ENCODE measurements around the gene IQSEC1.

IQSEC1 gene

DNA sequence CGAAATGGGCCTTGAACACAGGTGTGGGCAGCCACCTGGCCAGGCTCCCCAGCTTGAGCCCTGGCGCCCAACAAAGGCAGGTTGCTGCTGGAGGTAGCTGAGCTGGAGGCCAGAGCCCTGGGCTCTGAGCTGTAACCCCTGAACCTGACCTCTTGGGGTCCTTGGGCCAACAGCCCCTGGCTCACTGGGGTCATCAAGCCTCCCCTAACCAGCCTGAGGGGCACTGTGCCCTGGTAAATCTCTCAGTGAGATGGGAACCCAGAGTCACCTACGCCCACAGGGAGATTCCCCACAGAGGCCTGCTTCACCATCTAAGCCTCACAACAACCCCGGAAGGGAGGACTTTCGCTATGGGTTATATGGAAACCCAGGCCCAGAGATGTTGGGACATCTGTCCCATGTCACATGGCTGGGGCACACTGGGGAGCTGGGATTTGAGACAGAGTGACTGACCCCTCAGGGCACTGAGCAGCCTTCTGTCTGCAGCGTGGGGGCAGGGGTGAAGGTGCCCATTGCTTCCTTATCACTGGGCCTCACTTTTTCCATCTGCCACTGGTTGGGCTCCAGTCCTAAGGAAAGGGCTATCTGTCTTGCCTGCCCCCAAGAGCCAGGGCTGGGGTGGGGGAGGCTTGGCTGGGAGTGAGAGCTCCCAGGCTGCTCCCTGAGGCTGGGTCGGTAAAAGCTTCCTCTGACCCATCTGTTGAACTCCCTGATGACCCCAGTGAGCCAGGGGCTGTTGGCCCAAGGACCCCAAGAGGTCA, 59.1 kb downstream of the IQSEC1 start:
- peak in 5 of 6 experiments; percentile 12 to 24 (median 19) for DNase-seq

DNA sequence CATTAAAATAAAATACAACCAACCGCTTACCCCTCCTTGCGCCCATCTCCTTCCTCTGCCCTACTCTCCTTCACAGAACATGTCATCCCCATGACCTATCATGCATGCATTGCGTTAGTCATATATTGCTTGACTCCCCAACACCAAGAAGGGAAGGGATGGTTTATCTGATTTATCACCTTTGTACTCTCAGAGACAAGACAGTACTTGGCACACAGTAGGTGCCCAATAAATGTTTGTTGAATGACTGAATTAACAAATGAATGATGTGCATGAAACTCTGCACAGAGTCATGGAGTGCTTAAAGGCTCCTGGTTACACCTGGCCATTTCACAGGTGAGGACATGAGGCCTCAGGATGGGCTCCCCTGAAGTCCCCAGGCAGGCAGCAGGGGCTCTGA, 59.7 kb downstream of the IQSEC1 start:
- no peak for DNase-seq

DNA sequence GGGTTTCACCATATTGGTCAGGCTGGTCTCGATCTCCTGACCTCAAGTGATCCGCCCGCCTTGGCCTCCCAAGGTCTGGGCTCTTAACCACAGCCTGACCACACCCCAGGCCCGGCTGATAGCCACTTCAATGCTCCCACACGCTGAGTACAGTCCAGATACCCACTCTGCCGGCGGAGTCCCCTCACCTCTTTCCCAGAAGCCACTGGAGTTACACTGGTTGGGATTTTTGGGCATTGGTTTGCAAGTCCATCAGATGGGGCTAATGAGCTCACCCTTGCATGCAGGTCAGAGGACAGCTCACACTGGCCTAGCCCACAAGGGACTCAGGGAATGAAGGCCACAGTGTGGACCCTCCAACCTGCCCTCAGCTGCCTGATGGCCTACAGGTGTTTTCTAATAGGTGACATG, 60.1 kb downstream of the IQSEC1 start:
- no peak for DNase-seq

DNA sequence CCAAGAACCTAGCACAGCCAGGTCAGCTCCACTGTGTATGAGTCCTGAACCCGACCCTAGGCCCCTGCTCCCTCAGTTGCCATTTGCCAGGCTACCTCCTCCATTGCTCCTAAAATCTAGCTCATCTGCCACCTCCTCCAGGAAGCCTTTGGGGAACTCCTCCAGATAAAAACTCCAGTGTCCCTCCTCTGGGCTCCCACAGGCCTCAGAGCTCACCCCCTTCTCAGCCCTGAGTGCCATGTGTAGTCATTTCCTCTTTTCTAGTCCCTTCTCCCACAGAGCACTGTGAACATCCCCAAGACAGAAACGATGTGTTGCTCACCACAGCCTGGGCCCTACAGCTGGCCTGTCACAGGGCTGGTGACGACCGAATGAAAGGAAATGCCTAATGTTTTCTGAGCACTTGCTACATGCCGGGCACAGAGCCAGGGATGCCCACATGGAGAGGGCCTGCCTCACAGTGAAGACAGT, 61.0 kb downstream of the IQSEC1 start:
- DNase-seq, result peak in 1 of 6 experiments; percentile 20

DNA sequence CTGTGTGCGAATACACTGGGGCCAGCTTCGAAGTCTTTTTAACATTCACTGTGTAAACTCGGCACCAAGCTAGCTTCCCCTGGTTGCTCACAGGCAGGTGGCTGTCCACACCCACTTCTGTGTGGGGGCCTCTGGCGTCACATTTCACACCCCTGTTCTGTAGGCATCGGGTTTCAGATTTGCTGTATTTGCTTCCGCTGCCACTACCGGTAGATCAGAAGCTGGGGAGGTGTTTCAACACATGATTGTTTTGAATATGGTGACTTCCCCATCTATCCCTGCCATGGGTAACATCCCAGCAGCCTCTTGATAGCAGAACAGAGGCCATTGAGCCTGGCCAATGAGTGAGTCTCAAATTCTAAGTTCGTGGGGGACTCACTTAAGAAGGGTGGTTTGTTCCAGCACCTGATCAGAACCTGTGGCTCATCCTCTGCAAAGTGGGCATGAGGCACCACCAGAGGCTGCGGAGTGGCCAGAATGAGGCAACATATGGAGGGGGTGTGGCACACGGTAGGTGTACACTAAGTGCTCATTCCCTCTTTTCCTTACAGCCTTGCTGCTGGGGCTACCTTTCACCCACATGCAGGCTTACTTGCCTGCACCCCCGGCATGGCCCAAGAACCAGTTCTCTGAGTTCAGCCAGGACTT, 61.5 kb downstream of the IQSEC1 start:
- peak; percentile 66 to 88 (median 83) for DNase-seq

DNA sequence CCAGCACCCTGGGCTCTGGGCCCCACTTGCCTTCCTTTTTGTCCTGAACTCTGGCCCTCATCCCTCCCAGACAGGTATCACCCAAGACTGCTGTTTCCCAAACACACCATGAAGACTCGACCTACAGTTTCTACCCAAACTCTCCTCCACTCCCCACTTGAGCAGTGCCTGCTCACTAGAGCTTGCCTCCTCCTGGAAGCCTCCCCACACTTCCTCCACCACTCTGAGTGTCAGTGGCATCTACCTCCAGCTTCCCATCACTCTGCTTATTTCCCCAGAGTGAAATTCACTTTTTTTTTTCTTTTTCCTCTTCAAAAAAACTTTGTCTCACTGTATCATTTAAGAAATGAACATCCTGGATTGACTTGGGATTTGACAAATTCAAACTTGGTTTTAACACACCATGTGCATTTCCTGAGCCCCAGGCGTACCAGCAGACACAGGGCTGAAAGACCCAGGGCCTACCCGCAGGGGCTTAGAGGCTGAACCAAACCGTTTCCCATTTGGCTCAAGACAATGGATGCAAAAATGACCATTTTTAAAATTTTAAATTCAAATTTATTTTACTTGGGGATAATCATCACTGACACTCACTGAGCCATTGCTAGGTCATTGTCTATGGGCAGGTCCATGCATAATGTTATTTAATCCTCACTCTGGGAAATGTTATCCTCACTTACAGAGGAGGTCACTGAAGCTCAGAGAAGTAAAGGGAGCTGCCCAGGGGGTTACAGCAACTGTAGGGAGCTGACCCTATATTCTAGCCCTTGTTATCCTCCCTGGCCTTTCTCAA, 62.3 kb downstream of the IQSEC1 start:
- no peak for DNase-seq

DNA sequence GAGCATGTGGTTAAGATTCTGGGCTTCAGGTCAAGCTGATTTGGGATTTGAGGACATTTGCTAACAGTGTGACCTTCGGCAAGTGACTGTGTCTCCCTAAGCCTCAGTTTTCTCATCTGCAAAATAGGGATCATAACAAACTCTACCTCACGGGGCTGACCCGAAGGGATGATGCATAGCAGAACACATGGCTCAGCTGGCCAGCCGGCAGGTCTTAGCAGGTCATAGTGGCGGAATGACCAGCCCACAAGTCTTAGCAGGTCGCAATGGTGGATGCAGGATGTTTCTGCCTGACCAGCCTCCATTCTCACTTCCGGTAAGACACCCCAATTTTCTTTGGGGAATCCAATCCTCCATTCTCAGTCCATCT, 63.3 kb downstream of the IQSEC1 start:
- DNase-seq, result no peak

DNA sequence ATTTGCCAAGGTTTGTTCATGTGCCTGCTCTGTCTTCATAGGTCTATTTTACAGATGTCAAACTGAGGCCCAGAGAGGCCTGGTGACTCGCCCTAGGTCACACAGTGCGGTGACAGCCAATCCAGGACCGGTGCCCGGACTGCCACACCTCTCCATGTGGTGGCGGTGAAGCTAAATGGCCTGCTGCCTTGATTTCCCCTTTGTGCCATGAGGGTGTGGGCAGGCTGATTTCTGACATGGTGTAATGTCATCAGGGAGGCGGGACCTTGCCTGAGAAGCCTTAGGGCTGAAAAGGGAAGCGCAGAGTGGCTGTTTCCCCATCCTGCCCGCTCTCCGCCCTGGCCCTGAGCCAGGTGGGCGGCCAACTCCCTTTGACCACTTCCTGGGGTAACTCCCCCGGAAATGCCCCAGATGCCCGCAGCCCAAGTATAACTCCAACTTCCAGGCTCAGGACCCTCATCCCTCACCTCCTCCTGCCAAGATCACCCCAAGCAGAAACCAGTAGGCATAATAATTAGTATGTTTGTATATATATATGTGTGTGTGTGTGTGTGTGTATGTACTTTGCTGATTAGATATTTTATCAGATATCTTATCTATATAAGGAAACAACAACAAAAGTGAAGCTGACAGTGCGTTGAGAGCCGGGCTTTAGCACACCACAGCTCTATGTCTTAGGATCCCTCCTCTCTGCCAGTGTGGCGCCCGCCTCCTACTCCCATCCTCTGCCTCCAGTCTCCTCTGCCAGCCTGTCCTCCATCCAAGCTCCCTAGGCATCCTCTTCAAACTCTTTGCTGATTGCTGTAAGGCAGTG, 63.9 kb downstream of the IQSEC1 start:
- peak in 2 of 6 experiments; percentile 25 to 35 for DNase-seq

DNA sequence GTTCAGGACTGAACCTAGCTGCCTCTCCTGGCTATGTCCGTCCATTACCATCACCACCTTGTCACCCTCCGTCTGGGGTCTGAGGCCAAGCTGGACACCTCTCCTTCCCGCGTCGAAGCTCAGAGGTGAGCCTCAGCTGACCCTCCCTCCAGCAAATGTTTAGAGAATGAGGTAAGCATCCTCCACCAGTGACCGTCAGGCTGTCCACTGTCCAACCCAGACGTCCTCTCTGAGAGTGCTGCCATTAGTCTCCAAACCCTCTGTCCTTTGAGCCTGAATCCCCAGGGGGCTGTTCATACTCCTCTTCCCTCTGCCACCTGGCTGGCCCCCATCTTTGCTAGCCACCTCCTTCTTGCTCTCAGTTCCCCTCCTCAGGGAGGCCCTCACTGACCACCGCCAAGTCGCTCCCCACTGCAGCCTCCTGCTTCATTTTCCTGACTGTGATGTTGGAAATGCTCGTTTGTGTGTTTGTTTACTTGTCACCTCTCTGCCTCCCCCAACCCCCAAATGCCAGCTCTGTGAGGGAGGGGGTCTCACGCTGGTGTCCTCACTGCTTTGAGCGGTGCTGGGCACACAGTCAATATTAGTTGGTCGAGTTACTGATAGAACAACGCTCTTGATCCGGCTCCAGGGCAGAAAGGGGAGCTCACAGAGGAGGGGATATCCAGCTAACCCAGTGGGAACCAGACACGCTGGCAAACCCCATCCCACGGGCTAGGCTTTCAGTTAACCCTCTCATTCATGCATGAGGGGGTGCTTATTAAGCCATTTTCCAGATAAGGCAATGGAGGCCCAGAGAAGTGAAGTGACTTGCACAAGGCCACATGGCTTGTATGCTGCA, 64.9 kb downstream of the IQSEC1 start:
- DNase-seq, result no peak

DNA sequence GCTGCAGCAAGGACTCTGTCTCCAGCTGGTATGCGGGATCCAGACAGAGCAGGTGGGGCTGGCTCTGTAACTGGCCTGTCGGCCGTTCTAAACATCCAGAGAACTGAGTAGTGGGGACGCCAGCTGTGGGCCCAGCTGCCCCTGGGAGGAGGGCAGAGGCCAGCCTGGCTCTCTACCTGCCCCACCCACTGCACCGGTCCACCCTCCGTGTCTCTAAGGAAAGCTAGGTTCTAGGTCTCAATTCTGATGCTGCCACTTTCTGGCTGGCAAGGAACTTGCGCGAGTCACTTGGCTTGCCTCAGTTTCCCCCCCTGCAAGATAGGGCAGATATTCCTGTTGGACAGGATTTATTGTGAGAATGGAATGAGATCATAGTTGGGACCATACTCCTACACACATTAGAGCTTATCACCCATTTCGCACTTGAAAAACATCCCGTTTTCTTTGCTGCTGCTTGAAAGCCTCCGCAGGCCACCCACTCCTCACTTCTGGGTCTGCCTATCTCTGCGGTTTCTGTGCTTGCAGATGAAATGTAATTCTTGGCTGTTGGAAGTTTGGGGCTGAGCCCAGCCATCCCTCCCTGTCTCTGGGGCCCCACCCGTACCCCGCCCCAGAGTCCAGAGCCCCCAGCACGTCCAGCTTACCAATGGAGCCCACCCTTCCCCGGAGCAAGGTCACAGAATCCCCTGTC, 65.8 kb downstream of the IQSEC1 start:
- no peak for DNase-seq

DNA sequence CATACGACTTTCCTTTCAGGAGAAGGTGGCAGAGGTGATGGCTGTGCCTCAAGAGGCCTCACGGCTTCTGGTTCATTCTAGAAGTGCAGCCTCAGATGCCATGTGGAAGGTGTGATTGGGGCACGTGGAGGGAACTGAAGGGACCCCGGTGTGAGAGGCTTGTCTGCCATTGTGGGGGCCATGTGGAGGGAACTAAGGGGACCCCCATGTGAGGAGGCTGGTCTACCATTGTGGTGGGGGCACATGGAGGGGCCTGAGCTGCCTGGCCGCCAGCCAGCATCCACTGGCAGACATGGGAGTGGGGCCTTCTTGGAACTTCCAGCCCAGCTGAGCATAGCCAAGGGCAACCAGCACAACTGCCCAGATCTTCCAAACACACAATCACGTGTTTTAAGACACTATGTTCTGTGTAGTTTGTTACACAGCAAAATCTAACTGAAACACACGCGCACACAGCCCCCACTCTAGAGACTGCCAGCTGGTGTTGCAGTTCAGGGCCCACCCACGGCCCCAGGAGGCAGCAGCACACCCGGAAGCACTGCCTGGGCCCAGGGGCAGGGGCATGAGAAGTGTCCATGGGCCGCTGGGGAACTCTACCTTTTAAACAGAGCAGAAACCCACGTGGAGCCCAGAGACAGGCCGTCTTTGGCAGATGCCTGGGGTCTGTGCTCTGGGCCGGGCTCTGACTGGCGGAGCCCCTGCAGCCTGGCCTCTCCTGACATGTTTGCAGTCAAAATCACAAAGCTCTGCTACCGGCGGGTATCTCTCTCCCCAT, 66.8 kb downstream of the IQSEC1 start:
- no peak for DNase-seq

DNA sequence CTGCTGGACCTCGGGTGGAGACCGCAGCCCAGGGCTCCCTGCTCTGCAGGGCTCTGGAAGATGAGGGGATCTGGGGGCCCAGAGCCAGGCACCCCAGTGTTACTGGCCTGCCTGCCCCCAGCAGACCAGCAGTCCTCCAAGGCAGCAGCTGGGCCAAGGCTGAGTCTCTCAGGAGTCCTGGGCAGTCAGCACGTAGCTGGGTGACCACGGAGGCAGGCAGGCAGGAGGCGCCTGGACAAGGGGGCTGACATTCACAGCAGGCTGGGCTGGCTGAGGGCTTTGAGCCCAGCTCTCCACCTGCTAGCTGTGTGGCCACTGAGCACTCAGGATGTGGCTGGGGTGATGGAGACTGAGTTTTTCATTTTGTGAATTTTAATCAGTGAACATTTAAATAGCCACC, 67.9 kb downstream of the IQSEC1 start:
- DNase-seq, result no peak

DNA sequence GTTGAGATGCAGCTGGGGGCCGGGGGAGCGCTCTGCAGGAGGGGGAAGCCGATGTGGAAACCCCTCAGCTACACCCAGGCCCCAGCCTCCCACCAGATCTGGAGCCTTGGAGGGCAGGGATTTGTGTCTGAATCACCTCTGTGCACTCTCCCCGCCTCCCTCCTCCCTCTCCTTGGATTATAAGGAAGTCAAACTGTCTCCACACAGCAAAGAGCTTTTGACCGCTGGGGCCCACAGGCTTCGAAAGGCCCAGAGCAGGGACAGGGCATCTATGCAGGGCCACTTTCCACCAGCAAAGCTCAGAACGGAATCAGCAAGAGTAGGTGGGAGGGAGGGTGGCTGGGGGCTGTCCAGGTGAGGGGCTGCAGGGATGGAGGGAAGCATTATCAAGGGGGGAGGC, 68.9 kb downstream of the IQSEC1 start:
- DNase-seq, result no peak

DNA sequence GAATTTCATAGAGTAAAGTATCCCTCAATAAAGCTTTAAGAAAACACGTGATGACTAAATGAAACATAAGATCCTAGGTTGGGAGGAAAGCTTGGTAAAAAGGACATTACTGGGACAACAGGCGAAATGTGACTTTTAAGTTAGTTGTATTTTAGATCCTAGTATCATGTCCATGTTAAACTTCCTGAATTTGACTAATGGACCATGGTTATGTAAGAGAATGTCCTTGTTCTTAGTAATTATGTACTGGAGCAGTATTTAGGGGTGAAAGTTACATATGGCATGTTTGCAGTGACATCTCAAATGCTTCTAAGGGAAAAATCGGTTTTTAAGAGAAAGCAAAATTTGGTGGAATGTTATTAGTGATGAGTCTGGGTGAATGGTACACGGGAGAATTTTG, 69.6 kb downstream of the IQSEC1 start:
- DNase-seq, result no peak

DNA sequence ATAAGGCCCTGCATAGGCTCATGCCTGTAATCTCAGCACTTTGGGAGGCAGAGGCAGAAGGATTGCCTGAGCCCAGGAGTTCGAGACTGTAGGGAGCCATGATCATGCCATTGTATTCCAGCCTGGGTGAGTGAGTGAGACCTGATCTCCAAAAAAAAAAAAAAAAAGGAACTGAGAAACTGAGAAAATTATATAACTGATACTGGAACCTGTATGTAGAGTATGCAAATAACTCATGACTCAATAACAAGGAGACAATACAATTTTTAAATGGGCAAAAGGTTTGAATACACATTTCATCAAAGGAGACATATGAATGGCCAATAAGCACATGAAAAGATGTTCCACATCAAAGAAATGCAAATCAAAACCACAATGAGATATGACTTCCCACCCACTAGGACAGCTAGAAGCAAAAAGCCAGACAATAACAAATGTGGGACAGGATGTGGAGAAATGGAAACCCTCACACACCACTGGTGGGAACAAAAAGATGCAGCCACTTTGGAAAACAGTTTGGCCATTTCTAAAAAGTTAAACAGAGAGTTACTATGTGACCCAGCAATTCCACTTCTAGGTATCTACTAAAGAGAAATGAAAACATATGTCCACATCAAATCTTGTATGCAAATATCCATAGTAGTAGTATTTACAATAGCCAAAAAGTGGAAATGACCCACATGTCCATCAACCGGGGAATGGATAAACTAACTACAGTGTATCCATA, 70.7 kb downstream of the IQSEC1 start:
- no peak for DNase-seq

DNA sequence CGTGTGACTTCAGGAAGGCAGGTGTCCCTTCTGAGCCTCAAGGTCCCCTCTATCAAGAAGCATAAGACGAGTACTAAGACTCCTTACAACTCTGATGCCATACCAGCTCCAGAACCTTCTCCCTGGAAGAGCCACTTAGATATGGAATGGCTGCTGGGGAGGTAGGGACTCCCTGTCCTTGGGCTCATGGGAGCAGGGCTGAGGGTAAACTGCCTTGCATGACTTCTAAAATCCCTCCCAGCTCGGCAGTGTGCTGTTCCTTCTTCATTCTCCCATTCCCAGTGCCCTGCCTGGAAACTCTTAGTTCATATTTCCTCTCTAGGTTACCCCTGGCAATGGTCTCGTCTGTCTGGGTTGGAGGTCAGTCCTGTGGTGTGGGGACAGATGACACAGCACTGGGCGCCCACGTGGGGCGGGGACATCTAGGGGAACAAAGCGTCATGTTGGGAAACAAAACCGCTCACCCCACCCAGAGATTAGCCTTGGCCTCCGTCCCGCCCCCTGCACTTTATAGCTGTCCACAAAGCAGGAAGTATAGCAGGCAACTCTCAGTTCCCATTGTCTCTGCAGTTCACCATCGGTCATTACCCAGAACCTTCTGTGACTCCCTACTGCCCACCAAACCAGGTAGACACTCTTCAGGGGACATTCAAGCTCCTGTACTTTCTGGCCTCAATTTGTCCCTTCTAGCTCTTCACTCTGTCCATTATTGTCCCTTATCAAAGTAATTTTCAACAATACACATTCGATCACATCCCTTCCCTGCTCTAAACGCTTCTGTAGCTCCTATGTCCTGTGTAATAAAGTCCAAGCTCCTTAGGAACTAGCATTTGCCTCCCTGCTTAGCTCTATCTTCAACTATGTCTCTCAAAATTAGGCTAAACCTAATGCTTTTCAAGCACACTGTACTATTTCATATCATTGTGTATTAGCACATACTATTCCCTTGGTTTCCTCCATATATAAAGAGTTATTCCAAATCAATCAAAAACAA, 73.8 kb downstream of the IQSEC1 start:
- no peak for DNase-seq

DNA sequence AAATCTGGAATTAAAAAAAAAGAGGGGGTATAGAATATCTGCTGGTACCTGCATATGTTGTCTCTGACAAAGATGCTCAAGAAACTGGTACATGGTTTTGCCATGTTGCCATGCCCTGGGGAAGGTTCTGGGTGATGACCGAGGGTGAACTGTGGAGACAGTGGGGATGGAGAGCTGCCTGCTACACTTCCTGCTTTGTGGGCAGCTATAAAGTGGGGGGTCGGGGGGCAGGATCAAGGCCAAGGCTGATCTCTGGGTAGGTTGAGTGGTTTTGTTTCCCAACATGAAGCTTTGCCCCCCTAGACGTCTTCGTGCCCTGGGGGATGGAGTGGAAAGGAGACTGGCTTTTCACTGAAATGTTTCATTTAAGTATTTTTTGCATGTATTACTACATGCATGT, 74.6 kb downstream of the IQSEC1 start:
- no peak for DNase-seq

DNA sequence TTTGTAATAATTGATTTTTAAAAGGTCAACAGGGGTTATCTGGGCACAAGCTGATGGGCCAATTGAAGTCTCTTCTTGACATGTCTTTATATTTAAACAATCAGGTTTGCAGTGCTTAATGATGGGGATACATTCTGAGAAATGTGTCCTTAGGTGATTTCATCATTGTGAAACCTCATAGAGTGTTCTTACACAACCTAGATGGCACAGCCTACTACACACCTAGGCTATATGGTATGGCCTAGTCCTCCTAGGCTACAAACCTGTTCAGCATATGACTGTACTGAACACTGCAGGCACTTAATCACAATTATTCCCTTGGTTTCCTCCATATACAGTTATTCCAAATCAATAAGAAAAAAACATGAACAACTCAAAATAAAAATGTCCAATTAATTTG, 75.8 kb downstream of the IQSEC1 start:
- no peak for DNase-seq

DNA sequence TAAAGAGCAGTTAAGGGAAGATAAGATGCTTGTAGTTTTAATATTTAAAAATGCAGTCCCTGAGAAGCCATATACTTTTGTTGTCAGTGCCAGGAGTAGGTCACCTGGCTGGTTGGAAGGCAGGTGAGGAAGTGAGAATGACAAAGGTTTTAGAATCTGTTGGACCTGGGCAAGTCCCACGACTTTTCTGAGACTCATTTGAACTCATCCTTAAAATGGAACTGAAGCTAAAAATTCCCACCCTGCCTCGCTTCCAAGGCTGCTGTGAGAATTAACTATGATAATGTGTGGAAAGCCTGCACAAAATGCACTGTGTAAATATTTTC, 77.1 kb downstream of the IQSEC1 start:
- DNase-seq, result no peak
